GM18517 (cell line): Measurements from ENCODE around the gene SCARB2.
A peak's percentile ranks its signal among the peaks of the same experiment; 100 is the strongest.

ENCODE experiments used
- ATAC-seq: cut with Tn5 transposase; IDR thresholded peaks from one replicate; pipeline ENCODE4 v1.9.1; 2021; ENCODE audit warnings: mild to moderate bottlenecking, moderate library complexity; ENCODE audit not compliant: unreplicated experiment

SCARB2 gene

DNA sequence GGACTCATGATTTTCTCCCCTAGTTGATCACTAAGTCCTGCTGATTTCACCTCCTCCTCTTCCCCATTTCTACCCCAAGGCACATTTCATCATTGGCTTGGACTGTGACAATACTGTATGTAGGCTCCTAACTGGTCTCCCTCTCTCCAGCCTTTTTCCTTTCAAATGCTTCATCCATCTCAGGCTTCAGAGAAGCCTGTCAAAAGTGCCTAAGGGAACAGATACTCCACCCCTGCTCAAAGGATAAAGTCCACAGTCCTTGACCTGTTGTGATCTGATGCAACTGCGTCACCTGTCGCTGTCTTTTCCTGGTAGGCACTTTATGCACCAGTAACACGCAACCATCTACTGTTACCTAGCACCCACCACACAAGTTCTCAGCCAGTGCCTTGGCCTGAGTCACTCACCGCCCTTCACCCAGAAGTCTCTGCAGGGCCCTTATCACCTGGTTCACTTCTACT is 12.8 kb downstream of the SCARB2 start:
- no peak for ATAC-seq

DNA sequence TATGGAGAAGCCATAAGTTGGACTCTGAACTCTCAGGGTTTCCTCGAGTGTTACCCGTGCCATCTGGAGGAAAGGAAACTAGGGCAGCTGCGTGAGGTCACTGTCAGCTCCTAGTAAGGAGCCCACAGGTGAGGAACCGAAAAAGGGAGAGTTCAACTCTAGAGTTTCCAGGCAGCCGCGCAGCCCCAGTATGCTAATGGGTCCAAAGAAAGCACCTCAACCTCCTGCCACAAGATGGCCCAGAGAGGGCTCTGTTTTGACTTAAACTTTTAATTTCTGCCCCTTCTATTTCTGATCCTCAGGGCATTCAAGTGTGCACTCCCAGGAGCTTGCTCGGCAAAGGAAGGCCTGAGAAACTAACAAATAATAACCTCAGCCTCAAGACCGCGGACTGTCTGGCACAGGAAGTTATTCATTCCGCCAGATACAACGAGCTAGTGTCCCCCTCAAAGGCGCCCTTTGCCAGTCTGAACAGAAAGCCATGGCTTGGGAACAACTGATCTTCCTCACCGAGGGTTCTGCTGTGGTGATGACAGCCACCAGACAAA is 13.9 kb downstream of the SCARB2 start:
- peak; percentile 94 for ATAC-seq

DNA sequence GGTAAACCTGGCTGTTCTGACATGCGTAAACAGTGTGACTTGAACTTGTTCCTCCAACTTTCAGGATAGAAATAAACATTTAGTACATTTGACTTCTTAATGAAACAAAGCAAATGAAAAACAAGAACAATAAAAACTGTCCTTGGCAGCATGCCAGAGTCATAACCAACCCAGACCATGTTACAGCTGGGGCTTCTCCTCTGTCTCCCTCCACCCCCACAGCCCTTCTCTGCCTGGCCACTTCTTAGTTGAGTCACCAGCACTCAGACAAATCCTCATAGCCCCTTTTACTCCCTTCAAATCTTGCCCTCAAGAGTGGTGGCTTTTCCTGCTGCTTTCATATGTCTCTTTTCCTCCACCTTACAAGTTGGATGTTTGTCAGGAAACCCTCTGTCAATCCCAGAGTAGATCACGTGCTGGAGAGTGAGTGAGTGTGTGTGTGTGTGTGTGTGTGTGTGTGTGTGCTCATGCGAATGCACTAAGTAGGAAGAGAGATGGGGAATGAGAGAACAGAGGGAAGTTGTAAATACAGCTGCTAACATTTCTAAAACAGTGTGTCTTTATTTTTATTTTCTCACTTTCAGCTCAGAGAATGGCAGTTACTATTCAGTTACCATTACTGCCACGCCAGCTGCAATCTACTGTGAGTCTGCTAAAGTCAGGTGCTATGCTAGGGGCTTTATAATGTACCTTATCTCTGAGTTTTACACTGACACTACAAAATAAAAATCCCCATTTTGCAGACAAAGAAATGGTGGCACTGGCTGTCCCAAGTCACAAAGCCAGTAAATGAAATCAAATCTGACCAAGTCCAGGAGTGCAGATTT is 15.0 kb downstream of the SCARB2 start:
- ATAC-seq, result peak; percentile 38

DNA sequence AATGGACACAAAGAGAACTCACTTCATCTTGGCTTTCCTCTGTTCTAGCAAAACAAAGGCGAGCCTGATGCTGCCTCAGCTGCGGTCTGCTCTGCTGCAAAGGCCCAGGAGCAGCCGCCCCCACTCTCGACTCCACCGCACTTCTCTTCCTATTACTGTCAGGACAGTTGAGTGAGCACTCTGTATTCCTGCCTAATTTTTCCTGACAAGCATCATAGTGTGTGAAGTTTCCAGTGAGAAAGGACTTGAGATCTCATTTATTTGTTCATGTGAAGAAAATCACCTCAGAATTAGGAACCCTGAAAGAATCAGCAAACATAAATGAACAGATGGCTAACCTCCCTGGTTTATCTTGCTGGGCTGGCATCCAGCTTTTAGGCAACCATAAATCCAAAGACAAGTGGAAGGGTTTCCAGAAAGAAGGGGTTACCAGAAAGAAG is 15.6 kb downstream of the SCARB2 start:
- ATAC-seq, result no peak

DNA sequence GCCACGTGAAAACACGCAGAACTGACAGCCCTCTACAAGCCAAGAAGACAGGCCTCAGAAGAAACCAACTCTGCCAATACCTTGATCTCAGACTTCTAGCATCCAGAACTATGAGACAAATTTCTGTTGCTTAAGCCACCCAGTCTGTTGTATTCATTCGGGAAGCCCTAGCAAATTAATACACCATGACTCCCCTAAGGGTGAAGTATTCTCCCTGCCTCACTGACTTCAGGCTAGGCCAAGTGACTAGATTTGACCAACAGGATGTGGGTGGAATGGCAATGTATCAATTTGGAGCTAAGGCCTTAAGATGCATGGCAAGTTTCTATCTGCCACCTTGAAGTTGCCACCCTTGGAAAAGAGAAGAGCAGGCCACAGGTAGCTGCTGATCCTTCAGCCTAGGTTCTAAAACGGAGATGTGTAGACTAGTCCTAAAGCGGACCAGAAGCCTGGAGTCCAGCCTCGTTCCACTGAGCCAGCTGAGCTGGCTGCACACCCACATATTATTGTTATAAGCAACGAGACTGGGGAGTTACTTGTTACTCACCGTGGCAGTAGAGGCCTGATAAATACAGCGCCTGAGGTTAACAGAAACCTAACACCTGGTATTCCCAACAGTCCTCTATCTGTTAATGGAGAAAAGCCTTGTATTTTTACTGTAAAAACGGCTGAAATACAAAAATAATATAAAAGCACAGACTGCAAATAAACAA is 16.4 kb downstream of the SCARB2 start:
- ATAC-seq, result no peak

DNA sequence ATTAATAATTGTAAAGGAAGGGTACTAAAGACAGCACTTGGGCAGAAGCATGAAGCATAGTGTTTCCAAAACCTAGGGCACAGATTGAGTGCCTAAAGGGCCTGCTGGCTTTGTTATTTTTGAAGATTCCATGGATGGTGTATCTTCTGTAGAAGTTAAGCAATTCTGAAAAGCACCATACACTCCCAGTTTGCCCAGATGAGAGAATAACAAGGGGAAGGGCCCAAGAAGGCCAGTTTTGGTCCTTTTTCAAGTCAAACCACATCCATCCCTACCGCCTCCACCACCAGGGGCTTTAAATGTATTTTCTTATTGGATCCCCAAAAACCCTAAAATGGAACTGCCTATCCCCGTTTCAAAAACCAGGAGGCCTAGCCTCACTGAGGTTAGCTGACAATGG is 17.2 kb downstream of the SCARB2 start:
- ATAC-seq, result no peak

DNA sequence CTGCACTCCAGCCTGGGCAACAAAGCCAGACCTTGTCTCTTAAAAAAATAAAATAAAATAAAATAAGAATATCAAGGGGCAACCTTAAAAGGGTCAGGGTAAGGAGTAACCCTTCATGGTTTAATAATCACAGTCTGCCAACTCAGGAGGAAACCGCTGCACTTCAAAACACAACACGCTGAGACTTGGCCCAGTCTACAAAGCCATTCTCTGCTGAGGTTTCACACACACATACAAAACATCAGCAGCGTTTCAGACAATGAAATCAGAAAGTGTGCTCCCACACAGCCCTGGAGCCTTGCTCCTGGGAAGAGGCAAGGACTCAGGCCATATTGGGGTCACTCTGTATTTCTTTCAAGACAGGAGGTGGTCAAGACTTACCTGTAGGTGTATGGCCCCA is 18.3 kb downstream of the SCARB2 start:
- ATAC-seq, result no peak

DNA sequence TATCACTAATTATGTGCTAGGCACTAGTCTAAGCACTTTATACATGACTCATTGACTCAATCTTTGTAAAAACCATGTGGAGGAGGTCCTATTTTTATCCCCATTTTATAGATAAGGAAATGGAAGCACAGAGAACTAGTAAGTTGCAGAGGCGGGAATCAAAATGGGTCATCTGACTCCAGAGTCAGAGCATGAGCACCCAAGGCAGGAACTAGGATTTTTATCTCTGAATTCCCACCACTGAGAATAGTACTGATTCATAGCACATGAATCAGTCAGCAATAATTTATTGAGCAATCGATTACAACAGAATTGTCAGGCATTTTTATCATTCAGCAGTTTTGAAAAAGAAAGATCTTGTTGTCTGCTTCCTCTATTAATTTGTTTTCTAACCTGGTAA is 19.3 kb downstream of the SCARB2 start:
- ATAC-seq, result no peak

DNA sequence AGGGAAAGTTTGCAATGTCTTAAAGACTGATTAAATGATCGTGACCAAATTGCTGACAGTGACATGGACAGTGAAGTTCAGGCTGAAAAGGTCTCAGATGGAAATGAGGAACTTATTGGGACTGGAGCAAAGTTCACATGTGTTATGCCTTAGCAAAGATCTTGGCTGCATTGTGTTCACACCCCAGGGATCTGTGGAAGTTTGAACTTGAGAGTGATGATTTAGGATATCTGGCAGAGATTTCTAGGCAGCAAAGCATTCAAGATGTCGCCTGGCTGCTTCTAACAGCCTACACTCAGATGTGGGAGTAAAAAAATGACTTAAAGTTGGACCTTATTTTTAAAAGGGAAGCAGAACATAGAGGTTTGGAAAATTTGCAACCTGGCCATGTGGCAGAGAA is 21.4 kb downstream of the SCARB2 start:
- no peak for ATAC-seq

DNA sequence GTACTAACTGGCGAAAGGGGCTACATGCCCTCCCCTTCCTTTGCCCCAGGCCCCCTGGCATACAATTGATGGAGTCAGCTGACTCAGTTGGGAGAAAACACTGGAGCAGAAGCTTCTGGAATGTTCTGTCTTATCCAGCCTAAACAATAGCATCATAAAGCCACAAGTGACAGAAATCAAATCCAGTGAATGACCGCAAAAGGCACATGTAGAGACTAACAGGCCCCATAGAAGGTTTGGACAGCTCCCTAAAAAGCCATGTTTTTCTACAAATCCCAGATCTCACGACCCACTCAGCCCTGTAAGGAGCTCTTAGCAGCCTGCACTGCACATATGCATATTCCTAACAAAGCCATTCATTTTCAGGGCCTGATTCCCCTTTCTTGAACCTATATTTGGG is 25.1 kb downstream of the SCARB2 start:
- ATAC-seq, result no peak

DNA sequence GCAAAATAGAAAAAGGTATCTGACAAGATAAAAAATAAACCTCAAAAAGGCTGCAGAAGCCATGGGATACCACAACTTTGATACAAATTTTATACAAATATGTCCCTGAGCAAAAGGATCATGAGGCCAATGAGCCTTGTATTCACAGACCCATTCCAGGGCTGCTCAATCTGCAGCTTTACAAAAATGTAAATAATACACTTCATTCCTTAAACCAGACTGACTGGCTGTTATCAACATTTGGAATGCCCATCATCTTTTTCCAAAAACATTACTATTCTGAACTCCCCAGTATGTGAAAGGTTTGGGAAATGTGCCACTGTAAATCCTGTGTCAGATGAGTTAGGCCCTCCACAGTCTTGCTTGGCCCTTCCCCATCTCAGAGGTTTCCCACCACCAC is 25.5 kb downstream of the SCARB2 start:
- no peak for ATAC-seq

DNA sequence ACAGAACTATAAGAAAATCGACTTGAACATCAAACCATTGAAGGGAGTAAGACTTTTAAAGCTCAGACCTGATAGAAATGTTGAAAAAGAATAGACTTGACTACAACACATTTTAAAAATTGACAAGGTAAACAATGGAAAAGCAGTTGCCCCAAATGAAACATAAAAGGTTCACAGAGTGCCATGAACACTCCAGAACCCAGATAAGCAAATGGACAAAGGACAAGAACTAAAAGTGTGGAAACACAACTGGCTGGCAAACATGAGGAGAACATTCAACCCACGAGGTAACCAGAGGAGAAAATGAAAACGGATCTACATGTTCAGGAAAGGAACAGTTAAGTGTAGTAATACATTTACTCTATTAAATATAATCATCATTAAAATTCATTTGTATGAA is 26.5 kb downstream of the SCARB2 start:
- ATAC-seq, result no peak

DNA sequence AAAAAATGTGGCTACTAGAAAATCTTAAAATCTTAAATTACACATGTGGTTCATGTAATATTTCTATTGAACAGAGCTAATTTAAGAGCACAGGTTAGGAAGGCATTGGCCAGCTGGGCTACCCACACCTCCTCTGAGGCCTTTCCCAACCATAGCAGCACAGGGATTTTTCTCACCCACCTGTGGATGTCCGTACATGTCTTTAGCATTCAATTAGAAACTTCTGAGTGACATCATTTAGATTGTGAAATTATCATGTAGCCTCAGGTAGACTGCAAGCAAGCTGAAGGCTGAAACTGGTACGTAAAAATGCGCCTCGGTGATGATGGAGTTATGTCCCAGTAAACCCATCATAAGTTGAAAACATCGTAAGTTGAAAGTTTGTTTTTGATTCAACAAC is 31.2 kb downstream of the SCARB2 start:
- ATAC-seq, result no peak

DNA sequence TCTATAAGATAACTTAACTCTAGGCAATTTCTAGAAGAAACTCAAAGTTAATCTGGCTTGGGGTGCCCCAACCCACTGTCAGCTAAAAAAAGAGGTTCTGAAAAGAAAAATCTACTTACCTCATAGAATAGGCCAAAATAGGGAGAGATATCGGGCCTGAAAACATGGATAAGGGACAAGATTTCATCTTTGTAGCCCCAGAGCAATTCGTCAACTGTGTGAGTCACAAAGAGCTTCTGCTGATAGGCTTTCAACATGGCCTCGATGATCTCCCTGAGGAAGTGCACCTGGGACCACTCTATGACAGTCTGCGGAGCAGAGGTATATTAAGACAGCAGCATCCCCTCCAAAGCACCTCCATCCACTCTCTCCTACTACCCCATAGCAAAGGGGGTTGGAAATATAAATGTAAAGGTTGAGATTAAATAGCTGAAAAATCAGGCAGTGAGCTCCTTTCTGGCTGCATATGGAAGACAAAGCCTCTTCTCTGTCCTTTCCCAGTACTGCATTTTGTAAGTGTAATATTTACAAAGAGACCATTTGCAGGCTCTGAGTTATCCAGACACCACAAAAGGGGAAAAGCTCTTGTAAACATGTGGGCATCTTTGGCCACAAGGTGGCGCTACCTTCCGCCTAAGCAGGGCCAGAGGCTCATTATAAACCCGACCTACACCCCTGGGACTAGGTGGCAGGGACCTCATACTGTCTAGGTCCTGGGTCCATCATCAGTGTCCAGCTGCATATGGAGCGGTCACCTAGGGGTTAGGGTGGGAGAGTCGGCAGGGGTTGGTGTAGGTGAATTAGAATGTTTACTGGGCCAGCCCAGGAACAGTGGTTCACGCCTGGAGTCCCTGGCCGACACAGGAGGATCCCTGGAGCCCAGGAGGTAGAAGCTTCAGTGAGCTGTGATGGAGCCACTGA is 34.0 kb downstream of the SCARB2 start:
- ATAC-seq, result peak; percentile 87

DNA sequence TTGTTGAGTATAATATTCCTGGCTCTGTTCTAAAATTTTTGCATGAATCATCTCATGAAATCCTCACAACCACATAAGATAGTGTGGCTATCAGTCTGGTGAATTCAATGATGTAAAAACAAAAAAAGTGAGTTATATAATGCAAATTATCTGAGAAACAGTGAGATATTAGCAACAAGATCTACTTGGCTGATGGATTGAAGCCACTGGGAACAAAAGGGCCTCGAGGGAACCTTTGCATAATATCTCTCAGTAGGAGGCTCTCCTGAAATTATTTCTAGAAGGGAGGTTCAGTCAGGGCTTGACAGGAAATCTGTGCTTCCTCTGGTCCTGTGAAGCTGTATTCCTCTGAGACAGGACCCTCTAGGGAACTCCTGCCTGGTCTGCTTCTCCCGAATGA is 35.3 kb downstream of the SCARB2 start:
- ATAC-seq, result no peak

DNA sequence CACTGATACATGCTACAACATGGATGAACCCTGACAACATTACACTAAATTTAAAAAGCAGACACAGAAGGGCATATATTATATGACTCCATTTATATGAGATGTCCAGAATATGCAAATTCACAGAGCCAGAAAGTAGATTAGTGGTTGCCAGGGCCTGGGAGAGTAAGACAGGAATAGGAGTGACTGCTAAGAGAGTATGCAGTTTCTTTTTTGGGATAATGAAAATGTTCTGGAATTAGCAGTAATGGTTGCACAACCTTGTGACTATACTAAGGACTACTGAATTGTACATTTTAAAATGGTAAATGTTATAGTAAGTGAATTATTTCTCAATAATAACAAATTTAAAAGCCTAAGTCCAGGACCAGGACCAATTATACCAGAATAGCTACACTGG is 35.9 kb downstream of the SCARB2 start:
- ATAC-seq, result no peak

DNA sequence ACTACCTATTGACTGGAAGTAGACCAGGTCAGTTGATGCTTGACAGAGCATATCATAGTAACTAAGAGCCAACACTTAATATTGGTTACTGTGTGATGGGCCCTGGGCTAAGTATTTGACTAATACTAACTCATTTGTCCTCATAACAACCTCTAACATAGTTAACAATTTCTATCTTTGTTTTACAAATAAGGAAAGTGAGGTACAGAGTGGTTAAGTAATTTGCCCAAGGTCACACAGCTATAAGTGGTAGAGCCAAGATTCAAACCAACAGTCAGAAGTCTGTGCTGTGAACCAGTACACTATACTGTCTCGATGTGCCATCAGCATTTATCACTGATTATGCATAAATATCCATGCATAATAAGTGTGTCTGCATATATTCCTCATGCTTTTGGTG is 38.3 kb downstream of the SCARB2 start:
- ATAC-seq, result no peak

DNA sequence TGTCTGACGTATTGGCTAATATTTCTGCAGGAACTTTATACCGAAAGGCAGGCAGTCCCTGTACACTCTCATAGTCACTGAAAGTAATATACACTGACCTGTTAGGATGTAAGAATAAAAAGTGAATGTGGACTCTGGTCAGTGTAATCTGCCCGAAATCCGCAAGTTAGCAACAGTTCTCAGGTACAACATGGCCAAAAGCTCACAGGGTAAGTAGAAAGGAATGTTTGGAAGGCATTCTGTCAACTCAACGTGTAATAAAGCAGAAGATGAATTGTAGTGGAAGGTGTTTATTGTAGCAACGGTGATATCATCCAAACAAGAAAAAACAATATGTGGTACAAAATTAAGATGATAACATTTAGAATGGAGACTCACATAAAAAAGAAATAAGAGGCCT is 39.4 kb downstream of the SCARB2 start:
- no peak for ATAC-seq

DNA sequence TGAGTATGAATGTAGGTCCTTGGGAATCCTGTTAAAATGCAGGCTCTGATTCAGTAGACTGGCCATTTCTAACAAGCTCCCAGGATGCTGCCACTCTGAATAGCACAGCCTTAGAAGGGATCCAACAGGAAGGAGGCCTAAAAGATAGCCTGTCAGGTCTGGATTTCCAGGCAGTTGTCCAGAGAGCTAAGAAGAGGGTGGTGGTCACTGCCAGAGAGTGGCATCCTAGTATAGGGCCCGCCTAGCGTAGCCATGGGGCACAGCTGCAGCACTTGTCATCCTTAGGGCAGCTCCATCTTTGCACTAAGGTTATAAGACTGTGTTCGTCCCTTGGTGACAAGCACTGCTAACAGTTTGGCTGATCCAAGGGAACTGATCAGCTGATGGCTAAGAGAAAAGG is 44.9 kb downstream of the SCARB2 start:
- no peak for ATAC-seq

DNA sequence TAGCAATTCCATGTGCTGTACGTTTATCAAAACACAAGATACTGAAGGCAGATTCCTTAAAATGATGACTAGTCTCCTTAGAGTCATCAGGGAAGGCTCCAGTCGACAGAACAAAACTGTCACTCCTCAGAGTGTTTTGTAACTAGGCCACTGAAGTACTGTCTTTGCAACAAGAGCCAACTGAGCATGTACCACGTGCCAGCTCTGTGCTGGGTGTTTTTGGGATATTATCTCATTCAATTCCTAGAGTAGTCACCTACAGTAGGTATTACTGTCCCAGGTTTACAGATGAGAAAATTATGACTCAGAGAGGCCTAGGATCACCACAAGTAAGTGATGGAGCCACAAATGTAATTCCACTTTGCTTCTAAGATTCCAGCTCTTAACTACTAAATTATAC is 47.1 kb downstream of the SCARB2 start:
- ATAC-seq, result no peak

DNA sequence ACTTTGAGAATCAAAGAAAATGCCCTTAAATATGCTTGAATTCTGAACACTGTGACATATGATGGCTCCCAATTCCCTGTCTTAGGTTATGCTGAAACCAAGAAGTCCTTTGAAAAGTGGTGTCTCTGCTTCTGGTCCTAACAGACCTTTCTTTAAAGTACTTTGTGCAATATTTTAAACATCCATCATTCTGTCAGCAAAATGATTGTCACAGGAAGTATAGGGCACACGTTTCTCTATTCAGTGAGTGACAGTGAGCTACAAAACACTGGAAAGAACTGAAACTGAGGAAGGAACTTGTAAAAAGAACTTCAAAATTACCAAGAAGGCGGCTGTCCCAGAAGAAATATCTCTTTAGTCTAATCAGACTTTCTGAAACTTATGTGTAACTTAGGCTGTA is 53.3 kb downstream of the SCARB2 start:
- ATAC-seq, result no peak
